ENCODE measurements around the gene ELMO1.

ELMO1 gene

DNA sequence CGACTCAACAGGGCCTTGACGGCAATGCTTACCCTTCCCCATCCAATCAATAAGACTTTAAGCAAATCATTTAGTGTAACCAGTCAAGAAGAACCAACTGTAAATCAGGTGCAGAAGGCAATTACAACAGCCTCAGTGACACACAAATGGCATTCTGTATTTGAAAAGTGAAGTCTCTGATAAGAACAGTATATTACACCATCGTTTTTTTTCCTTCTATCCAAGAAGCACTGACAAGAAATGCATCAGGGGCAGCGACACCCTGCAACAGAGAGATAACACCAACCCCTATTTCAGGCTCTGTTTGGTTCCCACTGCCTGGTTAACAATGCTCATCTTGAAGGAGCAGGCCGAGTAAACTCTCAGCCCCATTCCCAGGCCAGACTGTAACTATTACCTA, 520.4 kb downstream of the ELMO1 start:
- DNase-seq = no peak

DNA sequence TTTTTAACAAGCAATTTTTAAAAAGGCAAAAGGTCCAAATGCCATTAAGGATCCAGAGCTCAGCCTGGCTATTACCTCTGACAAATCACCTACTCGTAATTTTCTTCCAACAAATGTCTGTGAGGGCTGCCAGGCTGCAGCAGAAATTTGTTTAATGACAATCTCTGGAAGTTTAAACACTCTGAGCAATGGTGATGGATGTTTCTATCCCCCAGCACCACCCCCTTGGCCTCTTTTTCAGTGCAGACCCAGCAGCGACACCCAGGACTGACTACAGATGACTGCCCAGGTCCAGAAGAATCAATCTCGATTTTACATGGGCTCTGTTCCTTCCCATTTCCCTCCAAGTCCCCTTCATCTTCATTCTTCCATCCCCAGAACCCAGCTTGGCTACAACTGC, 523.0 kb downstream of the ELMO1 start:
- DNase-seq = no peak

DNA sequence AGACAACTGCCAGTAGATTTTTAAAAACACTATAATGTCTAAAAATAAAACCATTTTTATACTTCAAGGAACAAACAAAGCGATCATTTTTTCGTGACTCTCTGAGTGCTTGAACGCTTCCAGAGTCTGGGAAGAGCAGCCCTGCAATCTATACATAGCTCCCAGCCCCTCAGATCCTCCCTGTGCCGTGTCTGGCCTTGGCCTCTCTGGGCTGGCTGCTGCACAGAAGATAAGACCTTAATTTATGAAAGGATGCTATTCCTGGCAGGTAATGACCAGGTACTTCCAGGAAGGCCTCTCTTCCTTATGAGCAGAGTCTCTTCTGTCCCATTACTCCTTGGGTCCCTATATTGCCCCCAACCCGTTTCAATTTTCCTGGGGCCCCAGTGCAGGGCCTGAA, 523.5 kb downstream of the ELMO1 start:
- no peak for DNase-seq

DNA sequence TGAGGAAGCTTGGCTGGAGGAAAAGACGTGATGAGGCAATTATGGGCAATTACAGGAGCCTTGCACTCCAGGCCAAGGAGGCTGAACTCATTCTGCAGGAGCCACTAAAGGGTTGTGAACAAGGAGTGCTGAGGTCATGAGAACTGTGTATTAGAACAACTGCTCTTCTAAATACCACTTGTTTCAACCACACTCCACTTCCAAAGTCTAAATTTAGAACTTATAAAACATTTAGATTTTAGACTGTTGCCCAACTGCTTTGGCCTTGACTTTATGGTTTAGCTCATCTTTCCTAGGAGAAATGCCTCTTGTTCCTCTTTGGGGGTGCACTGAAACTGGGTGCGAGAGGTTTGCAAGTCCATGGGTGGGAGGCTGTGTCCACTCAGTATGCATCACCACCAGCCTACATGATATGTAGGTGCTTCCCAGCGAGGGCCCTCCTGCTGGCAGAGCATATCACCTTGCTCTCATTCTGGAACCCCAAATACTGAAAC, 524.7 kb downstream of the ELMO1 start:
- no peak for DNase-seq

DNA sequence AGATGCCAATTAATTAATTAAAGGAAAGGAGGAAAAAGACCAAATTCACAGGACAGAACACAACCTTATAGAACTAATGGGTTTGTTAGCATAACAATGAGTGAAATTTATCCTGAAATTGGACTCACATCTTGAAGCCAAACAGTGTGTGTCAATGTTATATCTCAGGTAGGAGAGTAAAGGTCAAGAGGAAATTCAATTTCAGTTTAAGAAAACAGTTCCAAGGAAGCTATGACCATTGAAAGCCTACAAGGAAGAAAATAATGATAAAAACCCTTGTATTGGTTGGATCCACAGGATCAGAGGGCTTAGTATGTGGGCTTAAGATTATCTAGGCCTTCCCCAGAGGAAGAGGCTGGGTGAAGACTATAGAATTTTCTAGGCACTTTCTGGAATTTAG, 525.5 kb downstream of the ELMO1 start:
- no peak for DNase-seq

DNA sequence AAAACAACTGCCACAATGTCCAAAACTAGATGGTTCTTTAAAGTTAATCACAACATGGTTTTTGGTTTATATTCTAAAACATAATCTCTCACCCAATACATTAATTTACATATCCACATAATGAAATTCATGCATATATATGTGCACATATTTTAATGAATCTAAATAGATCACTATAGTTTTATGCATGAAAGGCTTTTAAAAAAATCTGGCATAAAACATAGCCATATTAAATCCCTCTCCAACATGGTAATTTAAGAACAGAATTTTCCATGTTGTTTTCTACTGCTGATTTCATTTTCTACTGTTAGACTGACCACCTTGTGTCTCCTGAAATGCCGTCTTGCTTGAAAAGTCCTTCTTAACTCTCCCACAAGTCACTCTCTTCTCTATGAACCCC, 528.2 kb downstream of the ELMO1 start:
- no peak for DNase-seq

DNA sequence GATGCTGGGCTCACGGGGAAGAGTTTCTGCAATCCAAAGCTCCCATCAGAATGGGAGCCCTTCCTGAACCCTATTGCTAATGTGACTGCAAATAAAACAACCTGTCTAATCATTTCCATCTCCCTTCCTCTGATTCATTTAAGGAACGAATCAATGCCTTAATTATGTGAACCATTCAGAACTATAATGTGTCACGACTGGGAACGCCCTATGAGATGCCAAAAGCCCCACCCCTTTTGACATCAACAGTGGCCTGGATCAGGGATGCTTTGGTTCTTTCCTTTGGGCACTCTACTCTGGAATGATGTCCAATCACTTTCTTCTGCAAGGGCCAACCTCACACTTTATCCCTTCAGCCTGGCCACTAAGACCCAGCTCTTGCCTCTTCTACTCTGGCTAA, 528.9 kb downstream of the ELMO1 start:
- no peak for DNase-seq

DNA sequence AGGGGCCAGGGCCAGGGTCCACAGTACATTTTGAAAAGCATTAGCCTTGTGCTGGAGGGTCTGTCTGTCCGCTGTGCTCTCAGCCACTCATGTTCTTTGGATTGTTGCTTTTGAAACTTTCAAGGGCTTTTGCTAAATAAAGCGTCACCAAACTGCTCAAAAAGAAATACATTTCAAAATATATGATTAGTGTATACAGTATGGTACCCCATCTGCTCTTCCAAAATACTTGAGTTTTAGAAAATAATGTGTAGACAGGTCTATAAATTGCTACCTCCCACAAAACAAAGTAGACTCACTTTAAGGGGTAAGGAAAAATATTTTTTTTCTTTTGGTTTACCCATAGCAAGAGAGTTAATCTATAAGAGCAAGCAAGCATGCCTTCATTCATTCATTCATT, 530.1 kb downstream of the ELMO1 start:
- DNase-seq = no peak

DNA sequence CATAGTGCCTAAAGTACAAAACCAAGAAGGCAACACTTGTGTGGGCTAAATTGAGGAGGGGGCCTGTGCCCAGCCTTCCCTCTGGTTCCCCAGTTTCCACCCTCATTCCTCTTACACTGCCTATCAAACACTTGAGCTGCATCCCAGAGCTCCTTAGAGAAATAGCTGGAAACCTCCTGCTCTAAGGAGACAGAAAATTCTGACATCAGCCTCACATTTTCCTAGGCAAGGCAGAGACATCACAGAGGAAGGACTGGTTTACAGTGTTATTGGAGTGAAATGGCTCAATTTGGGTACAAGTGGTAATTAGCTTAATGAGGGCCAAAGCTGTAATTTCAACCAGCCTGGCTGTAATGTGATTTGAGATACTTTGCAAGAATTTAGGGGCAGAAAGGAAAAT, 532.0 kb downstream of the ELMO1 start:
- DNase-seq = no peak

DNA sequence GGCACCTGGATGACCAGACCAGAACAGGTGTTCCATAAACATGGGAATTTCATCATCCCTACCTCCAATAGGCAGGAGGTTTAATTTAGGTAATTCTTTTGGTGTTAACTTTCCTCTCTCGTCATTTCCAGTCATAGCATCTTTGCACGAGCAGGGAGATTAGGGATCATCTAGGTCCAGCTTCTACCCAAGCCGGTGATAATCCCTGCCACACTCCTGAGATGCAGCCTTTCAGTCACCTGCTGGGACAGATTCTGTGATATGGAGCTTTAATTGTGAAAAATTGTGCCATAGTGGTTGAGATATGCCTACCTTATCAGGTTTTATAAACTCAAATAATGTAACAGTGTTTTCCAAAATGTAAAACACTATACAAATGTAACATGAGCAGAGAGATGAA, 532.5 kb downstream of the ELMO1 start:
- DNase-seq = no peak

DNA sequence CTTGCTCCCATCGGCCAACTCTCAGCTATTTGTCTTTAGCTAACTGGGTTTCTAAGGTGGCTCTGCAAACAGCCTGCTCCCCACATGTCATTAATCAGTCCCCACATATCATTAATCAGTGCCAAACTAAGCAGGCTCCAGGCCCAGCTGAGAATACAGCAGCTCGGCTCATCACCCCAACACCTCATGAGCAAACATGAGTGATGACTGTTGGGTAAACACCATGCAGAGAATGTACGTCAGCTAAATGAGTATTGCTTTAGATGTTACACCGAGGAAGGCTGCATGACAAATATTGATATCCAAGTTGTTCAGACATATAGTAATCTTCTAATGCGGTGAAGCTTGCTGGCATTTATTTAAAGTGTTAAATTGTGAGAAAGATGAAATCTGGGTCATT, 536.9 kb downstream of the ELMO1 start:
- DNase-seq = no peak

DNA sequence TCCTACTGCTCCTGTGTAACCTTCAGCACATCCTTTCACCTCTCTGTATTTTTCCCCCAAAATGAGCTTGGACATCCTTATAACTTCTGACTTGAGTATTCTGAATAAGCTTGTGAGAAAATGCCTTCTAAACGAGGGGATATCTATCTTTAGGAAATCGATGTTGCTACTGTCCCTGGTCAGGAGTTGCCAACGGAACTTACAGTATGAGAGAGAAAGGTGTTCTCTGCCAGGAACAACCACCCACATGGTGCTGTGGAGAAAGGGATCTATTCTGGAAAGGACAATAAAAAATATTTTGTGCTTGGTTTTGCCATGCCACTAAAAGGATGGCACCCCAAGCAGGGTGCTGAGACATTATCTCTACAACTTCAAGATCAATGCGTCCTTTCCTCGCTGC, 537.8 kb downstream of the ELMO1 start:
- DNase-seq = no peak

DNA sequence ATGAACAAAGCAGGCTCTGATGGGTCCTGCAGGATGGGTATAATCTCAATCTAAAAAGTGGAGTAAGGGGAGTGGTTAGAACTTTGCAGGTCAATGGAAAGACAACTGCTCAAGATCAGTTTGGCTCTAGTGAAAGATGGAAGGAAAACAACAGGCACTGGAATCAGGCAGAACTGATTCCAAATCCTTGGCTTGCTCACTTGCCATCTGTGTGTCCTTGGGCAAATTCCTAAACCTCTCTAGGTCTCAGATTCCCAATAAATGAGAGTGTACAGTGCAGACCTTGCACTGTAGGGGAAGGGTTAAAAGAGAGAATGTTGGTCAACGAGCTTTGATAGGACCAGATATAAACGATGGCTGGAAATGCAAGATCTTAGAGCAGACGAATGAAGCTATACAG, 538.3 kb downstream of the ELMO1 start:
- DNase-seq = no peak

DNA sequence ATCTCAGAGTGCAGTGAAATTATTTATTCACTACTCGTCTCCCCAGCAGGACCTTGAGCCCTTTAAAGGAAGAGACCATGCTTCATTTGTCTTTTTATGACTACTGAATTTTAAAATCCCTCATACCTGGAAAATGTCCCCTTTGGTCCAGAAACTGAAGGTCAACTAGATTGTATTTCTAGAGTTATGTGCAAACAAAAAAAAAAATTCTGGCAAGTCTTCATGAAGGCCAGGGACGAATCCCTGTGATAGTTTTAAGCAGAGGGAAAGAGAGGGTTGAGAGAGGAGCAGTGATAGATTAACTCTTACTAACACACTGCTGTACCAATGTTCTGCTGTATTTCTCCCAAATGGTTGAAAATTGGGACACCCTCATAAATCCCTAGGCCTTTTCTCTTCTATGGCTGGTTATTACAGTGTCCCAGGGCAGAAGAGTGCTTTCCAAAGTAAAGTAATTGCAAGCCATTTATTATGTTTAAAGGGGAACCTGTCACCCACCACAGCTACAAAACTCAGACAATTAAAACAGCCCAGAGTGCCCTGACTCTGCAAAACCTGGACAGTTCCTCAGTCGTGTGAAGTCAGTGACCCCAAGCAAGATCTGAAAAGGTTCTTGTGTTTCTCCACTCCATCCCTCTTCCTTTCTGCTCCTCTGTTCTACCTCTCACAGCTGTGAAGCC, 541.6 kb downstream of the ELMO1 start:
- no peak for DNase-seq

DNA sequence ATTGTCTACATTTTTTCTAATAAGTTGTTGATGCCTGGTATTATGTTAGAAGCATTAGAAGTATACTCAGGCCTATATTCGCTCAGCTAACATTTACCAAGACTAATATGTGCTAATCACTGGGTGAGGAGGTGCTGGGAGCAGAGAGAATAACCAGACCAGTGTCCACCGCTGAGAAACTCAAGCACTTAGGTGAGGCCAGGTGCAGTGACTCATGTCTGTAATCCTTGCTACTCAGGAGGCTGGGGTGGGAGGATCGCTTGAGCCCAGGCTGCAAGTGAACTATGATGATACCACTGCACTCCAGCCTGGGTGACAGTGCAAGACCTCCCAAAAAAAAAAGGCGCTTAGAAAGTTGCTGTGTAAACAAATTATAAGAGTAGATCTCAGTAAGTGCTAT, 542.2 kb downstream of the ELMO1 start:
- no peak for DNase-seq

DNA sequence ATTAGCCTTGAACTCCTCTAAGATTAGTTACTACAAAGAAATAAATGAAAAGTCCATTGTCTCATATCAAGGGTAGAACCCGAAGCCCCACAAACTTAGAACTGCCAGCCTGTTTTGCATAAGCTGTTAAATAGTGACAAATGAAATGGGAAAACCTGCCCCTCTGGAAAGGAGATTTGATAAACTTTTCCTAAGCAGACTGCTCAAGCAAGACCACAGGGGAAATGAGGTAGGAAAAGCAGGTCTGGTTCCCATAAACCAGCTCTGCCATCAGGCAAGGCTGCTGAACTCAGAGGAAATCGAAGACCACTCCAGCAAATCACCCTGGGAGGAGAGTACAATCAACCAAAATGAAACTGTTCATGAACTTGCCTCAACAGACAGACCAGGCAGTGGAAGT, 542.8 kb downstream of the ELMO1 start:
- DNase-seq = no peak

DNA sequence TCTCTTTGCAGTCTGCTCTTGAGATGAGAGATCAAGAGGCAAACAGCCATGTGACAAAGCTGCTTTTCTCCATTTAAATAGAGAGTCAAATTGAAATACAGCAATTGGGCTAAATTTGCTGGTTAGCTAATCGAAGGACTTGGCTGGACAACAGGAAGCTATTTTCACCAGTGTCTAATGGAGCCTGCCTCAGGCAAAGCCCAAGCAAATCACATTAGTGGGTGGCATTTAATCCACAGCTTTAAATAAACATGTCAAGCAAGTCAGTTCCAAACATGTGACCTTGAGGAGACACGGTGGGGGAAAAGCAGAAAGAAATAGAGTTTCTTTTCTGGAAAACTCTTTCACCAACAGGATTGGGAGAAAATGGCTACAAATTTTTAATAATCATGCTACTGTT, 543.9 kb downstream of the ELMO1 start:
- DNase-seq = no peak

DNA sequence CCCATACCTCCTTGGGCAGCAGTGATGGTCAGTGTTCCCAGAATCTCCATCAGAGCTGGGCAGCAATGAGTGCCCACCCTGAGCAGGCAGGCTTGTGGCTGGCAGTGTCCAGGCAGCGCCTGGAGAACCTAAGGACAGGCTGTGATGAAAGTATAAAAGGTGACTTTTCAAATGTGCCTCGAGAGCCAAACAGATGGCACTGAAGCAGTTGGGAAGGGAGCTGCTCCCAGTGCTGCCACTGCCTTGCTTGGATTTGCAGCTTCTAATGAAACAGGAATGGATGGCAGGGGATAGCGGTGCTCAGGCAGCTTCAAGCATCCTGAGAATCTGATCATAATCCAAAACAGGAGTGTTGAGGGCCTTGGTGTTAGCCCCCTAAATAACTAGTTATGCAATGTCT, 544.6 kb downstream of the ELMO1 start:
- DNase-seq = no peak

DNA sequence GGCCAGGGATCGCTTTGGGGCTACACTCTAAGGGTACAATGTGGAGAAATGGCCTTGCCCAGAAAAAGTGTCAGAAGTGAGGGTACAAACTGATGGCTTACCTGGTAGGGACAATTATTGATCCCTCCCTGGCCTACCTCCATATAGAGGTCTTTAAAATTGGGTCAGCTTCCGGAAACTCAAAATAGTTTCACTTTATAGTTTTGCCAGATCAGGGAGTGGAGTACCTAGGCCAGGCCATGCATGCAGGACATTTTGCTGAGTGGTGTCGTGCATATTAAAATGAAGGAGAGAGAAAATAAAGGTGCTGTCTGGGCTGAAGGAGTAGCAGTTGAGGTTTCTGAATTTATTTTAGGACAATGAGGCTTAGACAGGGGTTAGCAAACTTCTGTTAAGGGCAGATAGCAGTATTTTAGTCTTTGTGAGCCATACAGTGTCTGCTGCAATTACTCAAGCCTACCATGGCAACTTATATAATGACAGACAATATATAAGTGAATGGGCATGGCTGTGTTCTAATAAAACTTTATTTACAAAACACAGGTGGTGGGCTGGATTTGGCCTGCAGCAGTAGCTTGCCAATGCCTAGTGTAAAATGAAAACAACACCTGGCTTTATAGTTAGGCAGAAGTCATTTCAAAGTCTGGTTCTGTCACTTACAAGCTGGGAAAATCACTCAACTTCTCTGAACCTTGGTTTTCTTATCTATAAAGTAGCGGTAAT, 547.5 kb downstream of the ELMO1 start:
- no peak for DNase-seq

DNA sequence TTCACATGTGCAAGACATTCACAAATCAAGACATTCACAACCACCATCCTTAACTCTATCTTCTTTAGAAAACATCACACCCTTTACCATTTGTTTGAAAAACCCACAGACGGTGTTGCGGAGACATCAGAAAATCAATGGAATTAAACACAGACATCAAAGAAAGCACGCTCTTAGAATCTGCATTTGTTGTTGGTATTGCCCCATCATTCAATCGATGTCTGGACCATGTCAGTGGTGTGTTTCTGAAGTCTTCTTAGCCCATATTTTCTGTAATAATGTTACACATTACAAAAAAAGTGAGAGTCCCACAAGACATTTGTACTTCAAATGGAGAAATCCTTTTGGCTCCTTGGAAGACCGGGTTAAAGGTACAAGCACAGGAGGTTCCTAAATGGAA, 550.5 kb downstream of the ELMO1 start:
- no peak for DNase-seq

DNA sequence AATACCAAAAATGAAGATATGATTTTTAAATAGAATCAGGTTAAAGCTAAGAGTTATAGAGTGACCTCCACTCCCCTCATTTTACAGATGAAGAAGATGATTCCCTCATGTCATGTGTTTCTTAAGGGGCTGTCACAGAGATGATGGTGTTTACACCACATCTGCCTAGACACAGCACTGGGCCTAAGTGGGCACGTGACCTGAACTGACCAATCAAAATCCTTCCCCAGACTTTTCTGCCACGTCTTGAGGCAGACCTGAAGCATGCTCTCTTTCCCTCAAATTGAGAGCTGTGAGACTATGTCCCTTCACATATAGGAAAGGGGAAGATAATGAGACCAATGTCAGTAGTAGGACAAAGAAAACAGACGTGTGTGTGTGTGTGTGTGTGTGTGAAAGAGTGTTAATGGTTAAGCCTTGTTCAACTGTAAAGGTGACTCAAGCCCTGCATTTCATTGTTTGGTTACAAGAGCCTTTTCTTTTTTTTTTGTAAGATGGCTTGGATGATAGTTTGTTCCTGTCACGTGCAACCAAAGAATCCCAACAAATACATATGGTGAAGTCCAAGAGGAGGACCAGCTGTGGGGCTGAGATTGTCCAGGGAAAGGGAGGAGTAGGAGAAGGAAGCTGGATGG, 551.6 kb downstream of the ELMO1 start:
- DNase-seq = no peak

DNA sequence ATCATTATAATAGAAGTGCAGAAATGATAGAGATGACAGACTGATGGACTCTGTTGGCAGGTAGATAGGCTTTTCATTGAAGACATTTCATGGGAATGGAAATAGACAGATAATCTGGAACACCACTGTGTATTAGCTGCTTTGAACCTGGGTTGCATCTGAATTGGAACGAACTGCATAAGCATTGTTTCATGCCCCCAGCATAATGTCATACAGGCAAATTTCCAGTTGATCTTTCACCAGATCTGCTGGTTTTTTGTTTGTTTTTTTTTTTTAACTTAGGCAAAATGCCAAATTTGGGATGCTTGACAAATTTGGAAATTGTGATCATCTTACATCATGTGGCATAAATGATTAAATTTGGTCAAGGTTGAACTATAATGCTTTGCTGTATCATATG, 552.2 kb downstream of the ELMO1 start:
- no peak for DNase-seq

DNA sequence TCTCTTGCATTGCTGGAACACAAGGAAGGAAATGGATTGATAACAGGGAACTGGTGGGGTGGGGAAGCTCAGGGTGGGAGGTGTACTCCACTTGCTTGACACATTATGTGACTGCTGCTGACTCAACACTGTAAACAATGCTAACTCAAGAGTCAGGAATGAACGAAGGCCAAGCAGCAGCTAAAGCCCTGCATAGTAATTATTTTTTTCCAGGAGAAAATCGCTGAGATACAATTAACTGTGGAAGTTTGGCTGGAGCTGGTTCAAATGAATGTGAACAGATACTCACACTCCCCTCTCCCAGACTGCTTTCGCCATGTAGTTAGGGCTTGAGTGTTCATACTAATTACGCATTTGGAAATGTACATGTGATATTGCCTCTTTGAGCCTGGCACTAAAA, 553.5 kb downstream of the ELMO1 start:
- no peak for DNase-seq

DNA sequence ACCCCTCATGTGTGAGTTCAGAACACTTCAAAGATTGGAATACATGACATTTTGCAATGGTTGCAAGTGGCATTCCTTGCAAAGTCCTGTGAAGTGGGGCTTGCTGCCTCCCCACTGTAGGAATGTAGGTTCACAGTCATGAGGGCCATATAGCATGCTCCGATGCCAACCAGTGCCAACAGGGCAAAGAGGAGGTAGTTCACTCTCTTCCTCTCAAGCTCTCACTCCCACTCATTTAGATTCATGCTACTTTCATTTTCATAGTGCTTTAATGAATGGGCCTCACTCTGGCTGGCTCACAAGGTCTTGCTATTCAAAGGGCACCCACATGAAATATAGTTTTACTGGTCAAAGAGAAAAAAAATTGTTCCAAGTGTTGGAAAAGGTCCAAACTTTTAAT, 554.5 kb downstream of the ELMO1 start:
- DNase-seq = no peak
